ENCODE data around the gene TMEM184A.
"Not testable (repeated sequence)": the region's sequence is repeated elsewhere in the genome, so short reads cannot be mapped to it uniquely, and the experiment has no call there.

Gene TMEM184A

GRCh38 chr7:1526271-1526754, 29.7 kb downstream of the TMEM184A start:
- in situ Hi-C loops (cut with HindIII; ENCODE audit: low pct_unique_long_range_greater_than_20kb, low sequenced_read_pairs), result no loop called here
- peak in 1 of 2 experiments; percentile 81 for DNase-seq (ENCODE audit: low read depth in 1 of 2, low spot score in 1 of 2)
- no peak for TF ChIP-seq JUND (IDR thresholded peaks at IDR 0.05; ENCODE audit: low read depth)

- no peak for DNase-seq (ENCODE audit: low read depth in 1 of 2, low spot score in 1 of 2)
- in situ Hi-C loops (cut with HindIII; ENCODE audit: low pct_unique_long_range_greater_than_20kb, low sequenced_read_pairs), result no loop called here
- no peak for TF ChIP-seq JUND (IDR thresholded peaks at IDR 0.05; ENCODE audit: low read depth)
These were observed 30.6 kb downstream of the TMEM184A start for GRCh38 chr7:1525409-1525808.

GRCh38 chr7:1523844-1524243, 32.2 kb downstream of the TMEM184A start:
- no peak for TF ChIP-seq JUND (IDR thresholded peaks at IDR 0.05; ENCODE audit: low read depth)
- in situ Hi-C loops (cut with HindIII; ENCODE audit: low pct_unique_long_range_greater_than_20kb, low sequenced_read_pairs), result no loop called here
- no peak for DNase-seq (ENCODE audit: low read depth in 1 of 2, low spot score in 1 of 2)

- DNase-seq (ENCODE audit: low read depth in 1 of 2, low spot score in 1 of 2), result no peak
- in situ Hi-C loops (cut with HindIII; ENCODE audit: low pct_unique_long_range_greater_than_20kb, low sequenced_read_pairs), result no loop called here
- no peak for TF ChIP-seq JUND (IDR thresholded peaks at IDR 0.05; ENCODE audit: low read depth)
These were observed 32.8 kb downstream of the TMEM184A start for GRCh38 chr7:1523208-1523607.

GRCh38 chr7:1521456-1521855, 34.5 kb downstream of the TMEM184A start:
- in situ Hi-C loops (cut with HindIII; ENCODE audit: low pct_unique_long_range_greater_than_20kb, low sequenced_read_pairs), result no loop called here
- no peak for DNase-seq (ENCODE audit: low read depth in 1 of 2, low spot score in 1 of 2)
- no peak for TF ChIP-seq JUND (IDR thresholded peaks at IDR 0.05; ENCODE audit: low read depth)

- DNase-seq (ENCODE audit: low read depth in 1 of 2, low spot score in 1 of 2), result no peak
- in situ Hi-C loops (cut with HindIII; ENCODE audit: low pct_unique_long_range_greater_than_20kb, low sequenced_read_pairs), result no loop called here
- TF ChIP-seq JUND (IDR thresholded peaks at IDR 0.05; ENCODE audit: low read depth), result no peak
These were observed 35.3 kb downstream of the TMEM184A start for GRCh38 chr7:1520539-1521234.

- DNase-seq (ENCODE audit: low read depth in 1 of 2, low spot score in 1 of 2); in situ Hi-C loops (cut with HindIII; ENCODE audit: low pct_unique_long_range_greater_than_20kb, low sequenced_read_pairs): not testable (repeated sequence)
These were observed 36.6 kb downstream of the TMEM184A start for GRCh38 chr7:1519322-1519922.

GRCh38 chr7:1516586-1517251, 39.3 kb downstream of the TMEM184A start:
- TF ChIP-seq JUND (IDR thresholded peaks at IDR 0.05; ENCODE audit: low read depth), result no peak
- in situ Hi-C loops (cut with HindIII; ENCODE audit: low pct_unique_long_range_greater_than_20kb, low sequenced_read_pairs), result no loop called here
- peak; percentile 69 to 86 for DNase-seq (ENCODE audit: low read depth in 1 of 2, low spot score in 1 of 2)

GRCh38 chr7:1515509-1515967, 40.5 kb downstream of the TMEM184A start:
- in situ Hi-C loops (cut with HindIII; ENCODE audit: low pct_unique_long_range_greater_than_20kb, low sequenced_read_pairs); DNase-seq (ENCODE audit: low read depth in 1 of 2, low spot score in 1 of 2): not testable (repeated sequence)

- in situ Hi-C loops (cut with HindIII; ENCODE audit: low pct_unique_long_range_greater_than_20kb, low sequenced_read_pairs), result no loop called here
- DNase-seq (ENCODE audit: low read depth in 1 of 2, low spot score in 1 of 2), result no peak
- TF ChIP-seq JUND (IDR thresholded peaks at IDR 0.05; ENCODE audit: low read depth), result no peak
These were observed 41.0 kb downstream of the TMEM184A start for GRCh38 chr7:1514995-1515401.

GRCh38 chr7:1514407-1514806, 41.6 kb downstream of the TMEM184A start:
- no peak for TF ChIP-seq JUND (IDR thresholded peaks at IDR 0.05; ENCODE audit: low read depth)
- no peak for DNase-seq (ENCODE audit: low read depth in 1 of 2, low spot score in 1 of 2)
- in situ Hi-C loops (cut with HindIII; ENCODE audit: low pct_unique_long_range_greater_than_20kb, low sequenced_read_pairs), result no loop called here

- TF ChIP-seq JUND (IDR thresholded peaks at IDR 0.05; ENCODE audit: low read depth), result no peak
- in situ Hi-C loops (cut with HindIII; ENCODE audit: low pct_unique_long_range_greater_than_20kb, low sequenced_read_pairs), result no loop called here
- DNase-seq (ENCODE audit: low read depth in 1 of 2, low spot score in 1 of 2), result no peak
These were observed 42.3 kb downstream of the TMEM184A start for GRCh38 chr7:1513657-1514095.

All from T47D (cell line).